HG02938 (cell line): ENCODE measurements around the gene RNU5D-1.
"Not testable (repeated sequence)": the region's sequence is repeated elsewhere in the genome, so short reads cannot be mapped to it uniquely, and the experiment has no call there.

Experiments
- ATAC-seq: cut with Tn5 transposase; IDR thresholded peaks from one replicate; pipeline ENCODE4 v1.9.1; 2021; ENCODE audit warnings: mild to moderate bottlenecking, moderate library complexity; ENCODE audit not compliant: unreplicated experiment

Gene RNU5D-1

DNA sequence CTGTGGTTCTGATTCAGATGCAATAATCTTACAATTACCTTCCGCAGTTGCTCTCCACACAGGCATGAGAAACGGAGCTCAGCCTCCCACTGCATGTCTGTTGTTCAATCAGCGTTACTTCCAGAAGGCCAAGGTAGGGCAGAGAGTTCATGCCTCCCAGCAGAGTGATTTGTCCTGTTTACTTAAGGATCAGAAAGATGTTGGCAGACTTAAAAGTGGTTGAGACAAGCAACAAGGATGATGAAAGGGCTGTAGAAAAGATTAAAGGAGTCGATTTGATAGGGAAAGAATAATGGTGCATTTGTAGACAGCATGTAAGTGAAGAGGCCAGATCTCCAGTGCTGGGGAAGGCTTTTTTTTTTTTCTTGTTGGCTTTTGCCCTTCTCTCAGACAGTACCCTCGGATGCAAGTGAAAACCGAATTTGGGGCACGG, 29.8 kb downstream of the RNU5D-1 start:
- ATAC-seq = no peak

- no peak for ATAC-seq
Measured at GRCh38 chr1:44700573-44700972, 30.4 kb downstream of the RNU5D-1 start.

DNA sequence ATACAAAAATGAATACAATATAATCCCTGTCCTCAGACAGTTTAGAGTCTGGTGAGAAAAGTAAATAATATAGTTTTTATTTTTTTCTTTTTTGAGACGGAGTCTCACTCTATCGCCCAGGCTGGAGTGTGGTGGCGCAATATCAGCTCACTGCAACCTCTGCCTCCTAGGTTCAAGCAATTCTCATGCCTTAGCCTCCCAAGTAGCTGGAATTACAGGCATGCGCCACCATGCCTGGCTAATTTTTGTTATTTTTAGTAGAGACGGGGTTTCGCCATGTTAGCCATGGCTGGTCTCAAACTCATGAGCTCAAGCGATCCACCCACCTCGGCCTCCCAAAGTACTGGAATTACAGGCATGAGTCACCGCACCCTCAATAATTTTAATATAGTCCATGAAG, 31.6 kb downstream of the RNU5D-1 start:
- not testable (repeated sequence) for ATAC-seq

GRCh38 chr1:44698138-44698537, 32.8 kb downstream of the RNU5D-1 start:
- no peak for ATAC-seq

DNA sequence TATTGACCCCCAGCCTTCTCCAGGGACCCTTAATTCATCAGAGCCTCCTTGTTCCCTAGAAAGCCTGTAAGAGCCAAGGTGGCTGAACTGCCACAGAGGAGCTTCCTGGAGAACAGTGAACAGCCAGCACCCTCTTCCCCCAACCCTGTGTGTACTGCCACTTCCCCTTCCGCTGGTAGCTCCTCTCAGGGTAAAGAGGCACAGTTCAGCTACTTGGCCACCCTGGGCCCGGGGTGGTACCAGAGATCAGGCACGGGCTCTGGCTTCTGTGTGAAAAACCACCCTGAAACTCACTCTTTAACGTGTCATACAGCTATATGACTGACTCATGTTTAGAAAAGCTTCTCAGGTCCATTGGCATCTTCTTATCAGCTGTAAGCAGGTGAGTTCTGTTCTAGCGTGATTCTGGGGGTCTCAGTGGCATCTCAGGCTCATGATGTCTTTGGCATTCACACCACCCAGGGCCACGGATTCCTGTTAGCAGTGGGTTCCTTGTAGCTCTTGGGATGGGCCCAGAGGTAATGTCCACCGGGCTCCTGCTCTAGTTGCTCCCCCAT, 34.1 kb downstream of the RNU5D-1 start:
- no peak for ATAC-seq

- no peak for ATAC-seq
Measured at GRCh38 chr1:44696101-44696500, 34.9 kb downstream of the RNU5D-1 start.

- no peak for ATAC-seq
Measured at GRCh38 chr1:44695671-44696070, 35.3 kb downstream of the RNU5D-1 start.

DNA sequence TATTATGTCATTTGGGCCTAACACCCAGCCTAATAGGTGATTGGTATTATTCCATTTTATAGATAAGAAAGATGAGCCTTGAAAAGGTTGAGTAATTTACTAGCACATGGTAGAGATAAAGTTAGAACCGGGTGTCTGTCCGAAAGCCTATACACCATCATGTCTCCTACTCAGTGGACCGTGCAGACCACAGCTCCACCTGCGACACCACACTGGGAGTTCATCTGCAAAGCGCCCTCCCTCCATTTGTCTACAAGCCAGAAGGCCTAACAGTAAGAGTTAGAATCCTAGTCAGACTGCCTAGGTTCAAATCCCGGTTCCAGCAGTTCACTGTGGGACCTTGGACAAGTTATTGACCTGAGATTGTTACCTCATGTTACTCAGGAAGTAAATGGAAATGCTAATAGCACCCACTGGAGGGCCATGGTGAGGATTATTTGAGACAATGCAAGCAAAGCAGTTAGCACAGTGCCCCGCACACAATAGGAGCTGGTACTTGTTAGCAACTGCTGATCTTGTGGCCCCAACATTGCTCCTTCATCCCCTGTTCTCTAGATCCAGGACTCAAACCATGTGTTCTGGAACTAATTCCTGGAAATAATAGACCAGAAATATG, 36.0 kb downstream of the RNU5D-1 start:
- peak; percentile 66 for ATAC-seq

DNA sequence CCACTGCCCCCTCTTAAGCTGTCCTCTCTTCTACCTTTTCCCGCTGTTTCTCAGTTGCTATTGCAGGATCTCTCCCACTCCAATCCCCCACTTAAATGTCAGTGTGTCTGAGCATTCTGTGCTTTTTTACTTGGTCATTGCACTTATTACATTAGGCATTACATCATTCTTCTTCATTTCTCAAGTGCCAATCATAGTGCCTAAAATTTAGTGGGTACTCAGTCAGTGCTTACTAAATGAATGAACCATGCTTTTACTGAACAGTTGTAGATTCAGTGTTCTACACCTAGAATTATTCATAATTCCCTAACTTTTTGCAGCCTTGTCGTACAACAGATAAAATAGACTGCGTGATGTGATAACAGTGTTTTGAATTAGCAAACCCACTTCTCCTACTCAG, 37.1 kb downstream of the RNU5D-1 start:
- no peak for ATAC-seq

DNA sequence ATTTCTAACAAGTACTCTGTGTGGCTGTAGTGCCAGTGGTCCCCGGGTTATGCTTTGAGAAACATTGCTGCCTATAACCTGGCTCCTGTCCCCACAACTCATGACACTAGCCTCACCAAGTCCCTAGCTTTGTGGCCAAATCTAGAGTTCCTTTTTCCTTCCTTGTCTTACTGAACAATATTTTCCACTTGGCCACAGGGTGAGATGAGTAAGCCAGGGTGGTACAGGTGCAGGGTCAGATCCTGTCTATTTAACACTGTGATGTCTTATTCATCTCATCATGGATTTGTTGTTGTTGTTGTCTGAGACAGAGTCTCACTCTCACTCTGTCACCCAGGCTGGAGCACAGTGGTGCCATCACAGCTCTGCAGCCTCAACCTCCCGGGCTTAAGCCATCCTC, 37.8 kb downstream of the RNU5D-1 start:
- ATAC-seq = no peak

GRCh38 chr1:44689447-44689765, 41.6 kb downstream of the RNU5D-1 start:
- ATAC-seq = no peak

DNA sequence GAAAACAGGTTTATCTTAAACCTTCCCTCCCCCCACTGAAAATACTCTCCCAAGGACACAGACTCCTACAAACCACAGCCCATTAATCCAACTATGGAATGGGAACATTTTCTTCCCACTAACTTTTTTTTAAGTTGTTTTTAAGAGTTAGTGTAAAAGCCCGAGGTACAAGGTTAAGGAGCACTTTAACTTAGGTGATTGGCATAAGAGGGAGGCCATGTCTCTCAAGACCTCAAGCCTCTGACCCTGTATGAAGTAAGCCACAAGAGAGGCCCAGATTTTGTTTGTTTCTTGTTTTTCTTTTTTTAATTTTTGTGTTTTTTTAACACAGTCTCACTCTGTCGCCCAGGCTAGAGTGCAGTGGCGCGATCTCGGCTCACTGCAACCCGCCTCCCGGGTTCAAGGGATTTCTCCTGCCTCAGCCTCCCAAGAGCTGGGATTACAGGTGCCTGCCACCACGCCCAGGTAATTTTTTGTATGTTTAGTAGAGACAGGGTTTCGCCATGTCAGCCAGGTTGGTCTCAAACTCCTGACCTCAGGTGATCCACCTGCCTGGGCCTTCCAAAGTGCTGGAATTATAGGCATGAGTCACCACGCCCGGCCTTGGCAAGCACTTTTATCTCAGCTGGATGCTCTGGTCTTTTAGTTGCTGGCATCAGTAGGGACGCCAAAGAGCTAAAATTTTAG, 42.1 kb downstream of the RNU5D-1 start:
- no peak for ATAC-seq

DNA sequence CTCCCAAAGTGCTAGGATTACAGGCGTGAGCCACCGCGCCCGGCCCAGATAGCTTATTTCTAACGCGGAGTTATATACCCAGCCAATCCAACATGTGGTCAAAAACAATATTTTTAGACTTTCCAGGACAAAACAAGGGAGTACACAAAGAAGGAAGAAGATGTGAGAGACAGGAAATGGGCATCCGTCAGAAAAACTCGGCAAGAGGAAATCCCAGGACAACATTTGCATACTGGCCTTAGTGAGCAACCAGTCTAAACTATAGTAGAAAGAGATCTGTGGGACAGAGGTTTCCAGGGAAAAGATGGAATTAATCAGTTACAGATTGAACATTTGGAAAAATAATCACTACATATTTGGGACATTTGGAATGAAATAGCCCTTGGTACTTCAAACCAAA, 45.1 kb downstream of the RNU5D-1 start:
- ATAC-seq = no peak

DNA sequence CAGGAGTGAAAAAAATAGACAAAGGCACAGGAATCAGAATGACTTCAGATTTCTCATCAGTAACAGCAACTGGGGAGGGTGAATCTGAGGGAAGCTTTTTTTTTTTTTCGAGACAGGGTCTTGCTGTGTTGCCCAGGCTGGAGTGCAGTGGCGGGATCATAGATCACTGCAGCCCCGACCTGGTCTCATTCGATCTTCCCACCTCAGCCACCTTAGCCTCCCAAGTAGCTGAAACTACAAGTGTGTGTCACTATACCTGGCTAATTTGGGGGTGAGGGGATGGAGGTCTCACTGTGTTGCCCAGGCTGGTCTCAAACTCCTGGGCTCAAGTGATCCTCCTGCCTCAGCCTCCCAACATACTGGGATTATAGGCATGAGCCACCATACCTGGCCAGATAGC, 45.8 kb downstream of the RNU5D-1 start:
- ATAC-seq = no peak

DNA sequence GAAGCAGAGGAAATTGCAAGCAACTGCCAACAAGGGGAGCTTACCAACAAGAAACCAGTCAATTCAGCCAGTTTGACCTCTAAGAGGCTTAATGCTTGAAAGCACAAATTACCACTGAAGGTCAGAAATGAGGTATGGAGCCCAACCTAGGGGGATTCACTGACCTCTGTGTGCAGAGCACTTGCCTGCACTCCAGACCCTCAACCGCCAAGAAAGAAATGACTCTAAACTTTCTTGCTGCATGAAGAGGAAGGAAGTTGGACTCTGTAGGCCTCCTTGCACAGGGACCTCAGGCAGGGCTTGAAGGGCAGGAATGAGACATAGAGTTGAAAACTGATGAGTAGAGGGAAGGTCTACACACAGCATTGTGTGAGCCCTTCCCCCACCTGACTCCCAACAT, 46.4 kb downstream of the RNU5D-1 start:
- ATAC-seq = peak; percentile 85

GRCh38 chr1:44682883-44683265, 48.1 kb downstream of the RNU5D-1 start:
- no peak for ATAC-seq

DNA sequence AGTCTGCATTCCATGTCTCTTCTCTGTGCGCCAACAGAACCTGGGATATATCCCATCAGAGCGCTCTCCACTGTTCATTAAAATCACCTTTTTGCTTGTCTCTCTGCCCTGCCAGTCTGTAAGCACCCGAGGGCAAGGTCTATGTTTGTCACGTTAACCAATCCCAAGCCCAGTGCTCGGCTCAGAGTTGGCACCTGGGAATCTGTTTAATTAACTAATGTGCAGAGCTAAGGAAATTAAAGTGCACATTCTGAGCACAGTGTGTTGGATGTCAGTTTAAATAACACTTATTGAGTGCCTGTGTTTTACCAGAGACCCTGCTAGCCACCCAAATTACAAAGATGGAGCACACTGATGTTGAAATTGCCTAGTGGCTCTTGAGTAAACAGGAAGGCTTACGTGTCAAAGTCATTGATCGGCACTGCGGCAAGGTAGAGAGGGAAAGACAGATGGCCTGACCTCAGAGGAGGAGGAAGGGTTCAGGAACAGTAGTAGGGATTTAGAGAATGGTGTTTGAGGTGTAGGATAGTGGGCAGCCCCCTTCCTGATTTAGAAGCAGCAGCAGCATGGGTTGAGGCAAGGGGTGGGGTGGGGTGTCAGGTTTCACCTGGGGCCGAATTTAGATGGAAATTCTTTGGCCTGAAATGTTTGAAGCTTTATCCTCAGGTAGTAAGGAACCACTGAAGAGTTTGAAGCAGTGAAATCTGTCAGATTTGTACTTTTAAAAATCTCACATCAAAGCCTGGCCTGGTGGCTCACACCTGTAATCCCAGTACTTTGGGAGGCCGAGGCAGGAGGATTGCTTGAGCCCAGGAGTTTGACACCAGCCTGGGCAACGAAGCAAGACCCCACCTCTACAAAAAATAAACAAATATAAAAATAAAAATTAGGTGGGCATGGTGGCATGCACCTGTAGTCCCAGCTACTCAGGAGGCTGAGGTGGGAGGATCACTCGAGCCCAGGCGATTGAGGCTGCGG, 48.8 kb downstream of the RNU5D-1 start:
- ATAC-seq = no peak
